Measurements from ENCODE around the gene SLC35G2.
"Not testable (repeated sequence)": the region's sequence is repeated elsewhere in the genome, so short reads cannot be mapped to it uniquely, and the experiment has no call there.

Gene SLC35G2

DNA sequence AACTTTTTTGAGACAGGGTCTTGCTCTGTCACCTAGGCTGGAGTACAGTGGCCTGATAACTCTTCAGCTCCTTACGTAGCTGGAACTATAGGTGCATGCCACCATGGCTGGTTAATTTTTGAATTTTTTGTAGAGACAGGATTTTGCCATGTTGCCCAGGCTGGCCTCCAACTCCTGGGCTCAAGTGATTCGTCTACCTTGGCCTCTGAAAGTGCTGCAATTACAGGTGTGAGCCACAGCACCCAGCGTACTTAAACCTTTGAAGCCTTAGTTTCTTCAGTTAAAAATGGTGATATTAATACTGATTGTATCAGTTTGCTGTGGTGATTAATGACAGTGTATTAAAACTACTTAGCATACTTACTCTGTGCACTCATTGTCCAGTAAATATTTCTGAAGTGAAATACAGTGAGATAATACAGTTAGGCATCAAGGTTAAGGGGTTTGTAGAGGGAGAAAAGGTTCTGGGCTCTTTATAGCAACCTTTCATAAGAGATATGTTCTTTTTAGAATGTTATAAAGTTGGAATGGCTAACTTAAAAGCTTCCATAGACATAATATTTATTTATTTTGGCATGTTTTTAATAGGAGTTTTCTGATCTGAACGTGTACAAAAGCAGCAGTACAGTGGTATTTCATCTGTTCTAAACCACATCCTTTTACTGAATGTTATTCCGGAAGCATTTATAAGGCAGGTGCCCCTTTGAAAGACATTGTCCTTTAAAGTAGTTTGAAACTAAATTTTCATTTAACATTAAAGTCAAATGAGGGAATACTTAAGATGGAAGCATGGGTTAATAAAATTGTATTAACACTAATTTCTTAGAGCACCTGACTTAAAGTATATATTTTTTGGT is 66.7 kb downstream of the SLC35G2 start:
- no peak for FAIRE-seq

DNA sequence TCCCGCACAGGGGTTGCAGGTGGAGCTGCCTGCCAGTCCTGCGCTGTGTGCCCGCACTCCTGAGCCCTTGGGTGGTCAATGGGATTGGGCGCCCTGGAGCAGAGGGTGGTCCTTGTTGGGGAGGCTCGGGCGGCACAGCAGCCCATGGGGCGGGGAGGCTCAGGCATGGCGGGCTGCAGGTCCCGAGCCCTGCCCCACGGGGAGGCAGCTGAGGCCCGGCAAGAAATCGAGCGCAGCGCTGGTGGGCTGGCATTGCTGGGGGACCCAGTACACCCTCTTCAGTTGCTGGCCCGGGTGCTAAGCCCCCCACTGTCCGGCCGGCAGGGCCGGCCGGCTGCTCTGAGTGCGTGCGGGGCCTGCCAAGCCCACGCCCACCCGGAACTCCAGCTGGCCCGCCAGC is 71.0 kb downstream of the SLC35G2 start:
- FAIRE-seq (no peak), DNase-seq (ENCODE audit: low spot score) (no peak)

More for the DNA sequence above, 66.7 kb downstream of the SLC35G2 start:
- no peak for DNase-seq (ENCODE audit: low spot score)

DNA sequence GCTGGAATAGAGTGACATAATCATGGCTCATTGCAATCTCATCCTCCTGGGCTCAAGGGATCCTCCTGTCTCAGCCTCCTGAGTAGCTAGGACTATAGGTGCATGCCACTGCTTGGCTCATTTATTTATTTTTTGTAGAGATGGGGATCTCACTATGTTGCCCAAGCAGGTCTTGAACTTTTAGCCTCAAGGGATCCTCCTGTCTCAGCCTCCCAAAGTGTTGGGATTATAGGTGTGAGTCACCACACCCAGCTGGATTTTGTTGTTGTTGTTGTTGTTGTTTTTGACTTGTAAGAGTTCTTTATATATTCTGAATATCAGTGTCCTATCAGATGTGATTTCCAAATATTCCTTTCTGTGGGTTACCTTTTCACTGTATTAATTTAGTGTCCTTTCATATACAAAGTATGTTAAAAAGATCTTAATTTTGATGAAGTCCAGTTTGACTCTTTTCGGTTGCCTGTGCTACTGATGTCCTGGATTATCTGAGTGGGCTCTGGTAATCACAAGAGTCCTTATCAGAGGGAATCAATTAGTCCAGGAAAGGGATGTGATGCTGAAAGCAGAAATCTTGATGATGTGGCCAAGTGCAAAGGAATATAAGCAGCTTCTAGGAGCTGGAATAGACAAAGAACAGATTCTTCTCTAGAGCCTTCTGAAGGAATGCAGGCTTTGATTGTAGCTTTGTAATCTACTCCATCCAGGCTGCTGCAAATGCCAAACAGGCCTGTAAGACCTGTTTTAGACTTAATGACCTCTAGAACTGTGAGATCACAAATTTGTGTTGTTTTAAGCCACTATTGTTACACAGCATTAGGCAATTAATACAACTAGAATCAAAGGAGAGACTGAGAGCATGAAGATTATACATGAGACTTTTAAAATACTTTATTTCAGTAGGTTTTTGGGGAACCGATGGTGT is 73.3 kb downstream of the SLC35G2 start:
- no peak for DNase-seq (ENCODE audit: low spot score)
- no peak for FAIRE-seq

DNA sequence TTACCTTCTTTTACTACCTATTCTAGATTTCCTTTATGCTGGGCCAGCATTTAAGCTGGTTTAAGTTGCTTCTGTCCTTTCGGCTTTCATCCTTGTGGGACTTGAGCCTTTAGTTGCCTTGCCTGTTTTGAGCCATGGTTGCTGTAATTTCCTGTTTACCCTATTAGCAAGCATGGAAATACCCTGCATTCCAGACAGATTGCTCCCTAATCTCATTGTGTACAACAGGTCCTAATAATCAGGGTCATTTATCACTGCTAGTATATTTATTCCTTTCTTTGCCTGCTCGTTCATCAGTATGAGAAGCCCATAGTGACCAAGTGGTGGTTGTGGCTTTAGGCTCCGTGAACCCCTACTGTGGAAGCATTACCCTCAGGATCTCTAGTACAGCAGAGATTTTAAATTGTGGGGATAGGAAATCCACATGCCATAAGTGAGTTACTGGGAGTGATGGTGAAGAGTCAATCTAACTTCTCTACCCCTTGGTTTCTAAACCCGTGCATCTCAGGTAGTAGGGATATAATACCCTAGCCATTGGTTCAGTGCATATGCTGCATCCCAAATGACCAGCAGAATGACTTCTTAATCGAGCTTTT is 75.0 kb downstream of the SLC35G2 start:
- FAIRE-seq (no peak), DNase-seq (ENCODE audit: low spot score) (no peak)

- not testable (repeated sequence) for DNase-seq (ENCODE audit: low spot score); FAIRE-seq
These were observed 78.2 kb downstream of the SLC35G2 start for GRCh38 chr3:136897171-136897570.

DNA sequence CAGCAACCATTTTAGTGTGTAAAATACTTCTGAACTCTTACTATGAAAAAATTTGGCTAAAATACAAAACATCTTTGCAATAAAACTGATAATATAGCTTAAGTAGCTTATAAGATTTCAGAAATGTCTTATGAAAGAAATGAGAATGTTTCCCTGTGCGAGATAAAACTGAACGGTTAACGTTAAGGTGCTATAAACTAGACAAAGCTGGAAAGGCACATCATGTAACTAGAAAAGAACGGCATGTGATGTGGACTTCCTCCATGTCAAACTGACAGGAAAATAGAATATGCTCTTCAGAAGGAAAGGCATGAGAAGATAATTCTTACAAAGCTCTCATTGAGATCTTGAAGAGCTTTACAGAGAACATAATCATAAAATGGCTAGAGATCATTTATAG is 79.6 kb downstream of the SLC35G2 start:
- DNase-seq (ENCODE audit: low spot score) = no peak
- FAIRE-seq = no peak

- no peak for FAIRE-seq
- no peak for DNase-seq (ENCODE audit: low spot score)
These were observed 80.0 kb downstream of the SLC35G2 start for GRCh38 chr3:136898954-136899353.

- DNase-seq (ENCODE audit: low spot score) (no peak), FAIRE-seq (no peak)
These were observed 80.8 kb downstream of the SLC35G2 start for GRCh38 chr3:136899622-136900158.

- FAIRE-seq; DNase-seq (ENCODE audit: low spot score): not testable (repeated sequence)
These were observed 81.8 kb downstream of the SLC35G2 start for GRCh38 chr3:136900694-136901093.

DNA sequence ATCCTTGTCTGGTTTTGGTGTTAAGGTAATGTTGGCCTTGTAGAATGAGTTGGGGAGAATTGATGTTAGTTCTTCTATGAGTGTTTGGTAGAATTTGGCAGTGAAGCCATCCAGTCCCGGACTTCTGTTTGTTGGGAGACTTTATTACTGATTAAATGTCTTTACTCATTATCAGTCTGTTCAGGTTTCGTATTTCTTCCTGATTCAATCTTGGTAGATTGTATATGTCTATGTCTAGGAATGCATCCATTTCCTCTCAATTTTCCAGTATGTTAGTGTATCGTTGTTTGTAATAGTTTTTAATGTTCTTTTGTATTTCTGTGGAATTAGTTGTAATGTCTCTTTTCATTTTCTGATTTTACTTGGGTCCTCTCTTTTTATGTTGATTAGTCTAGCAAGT is 82.5 kb downstream of the SLC35G2 start:
- DNase-seq (ENCODE audit: low spot score) (no peak), FAIRE-seq (no peak)

- not testable (repeated sequence) for DNase-seq (ENCODE audit: low spot score); FAIRE-seq
These were observed 83.6 kb downstream of the SLC35G2 start for GRCh38 chr3:136902530-136902929.

GRCh38 chr3:136903899-136904298 is 85.0 kb downstream of the SLC35G2 start:
- no peak for FAIRE-seq
- no peak for DNase-seq (ENCODE audit: low spot score)

DNA sequence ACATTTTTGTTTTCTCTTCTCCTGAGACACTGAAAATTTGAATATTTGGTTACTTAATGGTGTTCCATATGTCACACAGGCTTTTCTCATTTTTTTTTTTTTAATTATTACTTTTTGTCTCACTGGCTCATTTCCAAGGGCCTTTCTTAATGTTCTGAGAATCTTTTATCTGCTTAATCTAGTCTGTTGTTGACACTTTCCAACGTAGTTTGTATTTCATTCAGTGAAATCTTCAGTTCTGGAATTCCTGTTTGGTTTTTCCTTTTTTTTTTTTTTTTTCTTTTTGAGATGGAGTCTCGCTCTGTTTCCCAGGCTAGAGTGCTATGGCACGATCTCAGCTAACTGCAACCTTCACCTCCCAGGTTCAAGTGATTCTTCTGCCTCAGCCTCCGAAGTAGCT is 85.8 kb downstream of the SLC35G2 start:
- FAIRE-seq = no peak
- no peak for DNase-seq (ENCODE audit: low spot score)
